T-helper 2 cell (primary cell): ENCODE data around the gene LRRC4B.
"Not testable (repeated sequence)": the region's sequence is repeated elsewhere in the genome, so short reads cannot be mapped to it uniquely, and the experiment has no call there.

Source experiments
- DNase-seq, 5 experiments: peaks; one replicate each; pipeline versions ENCODE4 v3.0.0 to v3.0.0-alpha.2; 2012 to 2022
- total RNA-seq, 2 donors: gene quantifications; one replicate each; lab custom pipeline; 2026; lab: John Stamatoyannopoulos, UW

The LRRC4B gene, protein sequence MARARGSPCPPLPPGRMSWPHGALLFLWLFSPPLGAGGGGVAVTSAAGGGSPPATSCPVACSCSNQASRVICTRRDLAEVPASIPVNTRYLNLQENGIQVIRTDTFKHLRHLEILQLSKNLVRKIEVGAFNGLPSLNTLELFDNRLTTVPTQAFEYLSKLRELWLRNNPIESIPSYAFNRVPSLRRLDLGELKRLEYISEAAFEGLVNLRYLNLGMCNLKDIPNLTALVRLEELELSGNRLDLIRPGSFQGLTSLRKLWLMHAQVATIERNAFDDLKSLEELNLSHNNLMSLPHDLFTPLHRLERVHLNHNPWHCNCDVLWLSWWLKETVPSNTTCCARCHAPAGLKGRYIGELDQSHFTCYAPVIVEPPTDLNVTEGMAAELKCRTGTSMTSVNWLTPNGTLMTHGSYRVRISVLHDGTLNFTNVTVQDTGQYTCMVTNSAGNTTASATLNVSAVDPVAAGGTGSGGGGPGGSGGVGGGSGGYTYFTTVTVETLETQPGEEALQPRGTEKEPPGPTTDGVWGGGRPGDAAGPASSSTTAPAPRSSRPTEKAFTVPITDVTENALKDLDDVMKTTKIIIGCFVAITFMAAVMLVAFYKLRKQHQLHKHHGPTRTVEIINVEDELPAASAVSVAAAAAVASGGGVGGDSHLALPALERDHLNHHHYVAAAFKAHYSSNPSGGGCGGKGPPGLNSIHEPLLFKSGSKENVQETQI
- 0 to 0.47 reads per million in 2 donors for total RNA-seq

DNA sequence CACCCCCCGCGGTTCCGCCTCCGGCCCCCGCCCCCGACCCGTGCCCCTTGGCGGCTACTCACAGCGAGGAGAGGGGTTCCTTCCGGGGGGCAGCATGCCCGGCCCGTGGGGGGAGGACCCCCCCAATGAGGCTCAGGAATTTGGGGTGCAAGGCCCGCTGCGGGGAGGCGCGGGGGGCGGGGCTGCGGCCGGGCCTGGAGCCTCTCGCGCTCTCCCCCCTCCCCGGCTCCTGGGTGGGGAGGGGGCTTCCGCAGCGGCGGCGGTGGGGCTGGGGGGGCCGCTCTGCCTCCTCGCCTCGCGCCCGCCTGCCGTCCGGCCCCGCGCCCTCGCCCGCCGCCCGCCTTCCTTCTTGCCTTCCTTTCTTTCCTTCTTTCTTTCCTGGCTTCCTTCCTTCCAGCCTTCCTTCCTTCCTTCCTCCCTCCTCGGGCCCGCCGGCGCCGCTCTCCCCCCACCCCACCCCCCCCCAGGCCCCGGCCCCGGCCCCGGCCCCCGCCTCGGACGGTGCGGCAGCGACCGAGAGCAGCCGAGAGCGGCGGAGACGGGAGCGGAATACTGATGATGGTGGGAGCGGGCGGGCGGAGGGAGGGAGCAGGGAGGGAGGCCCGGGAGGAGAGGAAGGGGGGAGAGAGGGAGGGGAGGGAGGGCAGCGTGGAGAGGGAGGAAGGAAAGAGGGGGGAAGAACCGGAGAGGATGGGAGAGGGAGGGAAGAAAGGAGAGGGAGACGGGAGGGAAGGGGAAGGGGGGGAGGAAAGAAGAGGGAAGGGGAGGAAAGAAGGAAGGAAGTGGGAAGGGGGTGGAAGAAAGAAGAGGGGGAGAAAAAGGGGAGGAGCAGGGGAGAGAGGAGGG lies at the start of gene LRRC4B:
Gene LRRC4B (minus strand): TSS at position 554 of the 846 bp plus-strand sequence. CDS start 19,597 bp downstream, outside the sequence.
- DNase-seq = no peak

DNA sequence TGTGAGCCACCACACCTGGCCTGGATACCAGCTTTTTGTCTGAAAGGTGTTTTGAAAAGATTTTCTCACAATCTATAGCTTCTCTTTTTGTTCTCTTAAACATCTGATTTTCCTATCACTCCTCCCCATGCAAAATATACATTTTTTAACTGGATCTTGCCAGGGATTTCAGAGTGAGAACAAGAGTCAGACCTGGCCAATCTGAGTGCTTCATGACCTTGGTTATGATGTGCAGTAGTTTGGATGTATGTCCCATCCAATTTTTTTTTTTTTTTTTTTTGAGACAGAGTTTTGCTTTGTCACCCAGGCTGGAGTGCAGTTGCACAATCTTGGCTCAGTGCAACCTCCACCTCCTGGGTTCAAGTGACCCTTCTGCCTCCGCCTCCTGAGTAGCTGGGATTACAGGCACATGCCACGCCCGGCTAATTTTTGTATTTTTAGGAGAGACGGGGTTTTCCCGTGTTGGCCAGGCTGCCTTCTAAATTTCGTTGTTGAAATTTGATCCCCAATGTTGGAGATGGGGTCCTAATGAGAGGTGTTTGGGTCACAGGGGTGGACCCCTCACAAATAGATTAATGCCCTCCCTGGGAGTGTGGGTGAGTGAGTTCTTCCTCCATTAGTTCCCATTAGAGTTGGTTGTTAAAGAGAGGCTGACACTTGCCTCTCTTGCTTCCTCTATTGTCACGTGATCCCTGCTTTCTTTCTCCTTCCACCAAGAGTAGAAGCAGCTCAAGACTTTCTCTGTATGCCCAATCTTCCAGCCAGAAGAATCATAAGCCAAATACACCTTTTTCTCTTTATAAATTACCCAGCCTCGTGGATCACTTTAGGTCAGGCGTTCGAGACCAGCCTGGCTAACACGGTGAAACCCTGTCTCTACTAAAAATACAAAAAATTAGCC lies 44.5 kb upstream of the LRRC4B start:
- not testable (repeated sequence) for DNase-seq

DNA sequence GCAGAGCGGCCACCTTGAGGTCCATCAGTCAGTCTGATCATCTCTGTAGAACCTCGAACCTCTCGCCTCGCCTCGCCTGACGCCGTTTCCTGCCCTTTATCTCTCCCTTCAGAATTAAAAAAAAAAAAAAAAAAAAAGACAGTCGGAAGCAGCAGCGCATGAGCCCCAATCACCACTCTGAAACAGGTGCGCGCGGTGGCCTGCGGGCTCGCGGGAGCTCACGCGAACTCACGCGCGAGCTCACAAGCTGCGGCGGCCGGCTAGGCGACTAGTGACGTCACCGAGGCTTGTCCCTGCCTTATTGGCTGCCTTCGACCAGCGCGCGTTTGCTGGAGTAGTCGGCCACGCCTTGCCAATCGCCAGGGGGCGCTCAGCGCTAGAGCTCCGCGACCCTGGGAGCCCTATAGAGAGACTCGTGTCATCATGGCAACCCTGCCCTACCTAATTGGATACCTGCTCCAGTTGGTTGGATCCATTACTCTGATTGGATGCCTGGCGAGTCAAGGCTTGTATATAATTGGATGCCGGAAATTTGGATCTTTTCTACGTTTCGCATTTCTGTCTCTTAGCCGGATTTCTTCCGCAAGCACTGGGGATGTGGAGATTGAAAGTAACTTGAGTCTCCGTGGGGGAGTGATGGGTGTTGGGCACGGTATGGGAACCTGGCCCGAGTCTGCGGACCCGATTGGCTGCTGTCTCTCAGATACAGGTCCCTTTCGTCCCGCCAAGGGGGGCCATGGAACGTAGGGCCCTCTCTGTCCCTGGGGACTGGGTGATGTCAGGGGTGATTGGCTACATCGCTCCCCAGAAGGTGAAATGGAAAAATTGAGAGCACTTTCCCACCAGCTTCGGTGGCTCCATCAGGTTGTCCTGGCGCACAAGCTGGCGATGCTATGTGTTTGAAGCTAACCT lies 39.9 kb upstream of the LRRC4B start:
- DNase-seq = peak; percentile 25 to 86 (median 65)

DNA sequence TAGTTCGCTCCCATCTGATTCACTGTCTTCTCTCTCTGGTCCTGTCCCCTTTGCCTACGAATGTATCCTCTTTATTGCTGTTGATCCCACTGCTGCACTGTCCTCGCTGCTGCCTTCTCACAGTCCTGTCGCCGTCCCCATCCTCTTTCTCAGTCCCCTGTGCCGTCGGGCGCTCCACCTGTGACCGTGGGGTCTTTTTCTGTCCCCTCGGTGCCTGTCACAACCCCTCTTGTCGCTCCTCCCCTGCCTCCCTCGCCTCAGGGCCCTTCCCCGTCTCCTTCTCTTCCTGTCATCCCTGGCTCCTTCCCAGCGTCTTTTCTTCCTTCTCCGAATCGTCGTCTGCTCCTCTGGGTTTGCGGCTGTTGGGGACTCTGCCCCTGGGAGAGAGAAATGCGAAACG lies 39.2 kb upstream of the LRRC4B start:
- no peak for DNase-seq

DNA sequence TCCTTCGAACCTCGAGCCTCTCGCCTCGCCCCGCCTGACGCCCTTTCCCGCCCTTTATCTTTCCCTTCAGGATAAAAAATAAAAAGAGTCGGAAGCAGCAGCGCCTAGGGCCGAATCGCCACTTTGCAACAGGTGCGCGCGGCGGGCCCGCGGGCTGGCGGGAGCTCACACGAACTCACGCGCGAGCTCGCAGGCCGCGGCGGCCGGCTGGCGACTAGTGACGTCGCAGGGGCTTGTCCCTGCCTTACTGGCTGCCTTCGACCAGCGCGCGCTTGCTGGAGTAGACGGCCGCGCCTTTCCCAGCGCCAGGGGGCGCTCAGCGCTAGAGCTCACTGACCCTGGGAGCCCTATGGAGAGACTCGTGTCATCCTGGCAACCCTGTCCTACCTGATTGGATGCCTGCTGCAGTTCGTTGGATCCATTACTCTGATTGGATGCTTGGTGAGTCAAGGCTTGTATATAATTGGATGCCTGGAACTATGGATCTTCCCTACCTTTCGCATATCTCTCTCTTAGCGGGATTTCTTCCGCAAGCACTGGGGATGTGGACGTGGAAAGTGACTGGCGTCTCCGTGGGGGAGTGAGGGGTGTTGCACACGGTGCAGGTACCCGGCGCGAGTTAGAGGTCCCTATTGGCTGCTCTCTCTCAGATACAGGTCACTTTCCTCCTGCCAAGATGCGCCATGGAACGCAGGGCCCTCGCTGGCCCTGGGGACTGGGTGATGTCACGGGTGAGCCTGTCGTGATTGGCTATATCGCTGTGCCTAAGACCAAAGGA lies 38.0 kb upstream of the LRRC4B start:
- DNase-seq = not testable (repeated sequence)

DNA sequence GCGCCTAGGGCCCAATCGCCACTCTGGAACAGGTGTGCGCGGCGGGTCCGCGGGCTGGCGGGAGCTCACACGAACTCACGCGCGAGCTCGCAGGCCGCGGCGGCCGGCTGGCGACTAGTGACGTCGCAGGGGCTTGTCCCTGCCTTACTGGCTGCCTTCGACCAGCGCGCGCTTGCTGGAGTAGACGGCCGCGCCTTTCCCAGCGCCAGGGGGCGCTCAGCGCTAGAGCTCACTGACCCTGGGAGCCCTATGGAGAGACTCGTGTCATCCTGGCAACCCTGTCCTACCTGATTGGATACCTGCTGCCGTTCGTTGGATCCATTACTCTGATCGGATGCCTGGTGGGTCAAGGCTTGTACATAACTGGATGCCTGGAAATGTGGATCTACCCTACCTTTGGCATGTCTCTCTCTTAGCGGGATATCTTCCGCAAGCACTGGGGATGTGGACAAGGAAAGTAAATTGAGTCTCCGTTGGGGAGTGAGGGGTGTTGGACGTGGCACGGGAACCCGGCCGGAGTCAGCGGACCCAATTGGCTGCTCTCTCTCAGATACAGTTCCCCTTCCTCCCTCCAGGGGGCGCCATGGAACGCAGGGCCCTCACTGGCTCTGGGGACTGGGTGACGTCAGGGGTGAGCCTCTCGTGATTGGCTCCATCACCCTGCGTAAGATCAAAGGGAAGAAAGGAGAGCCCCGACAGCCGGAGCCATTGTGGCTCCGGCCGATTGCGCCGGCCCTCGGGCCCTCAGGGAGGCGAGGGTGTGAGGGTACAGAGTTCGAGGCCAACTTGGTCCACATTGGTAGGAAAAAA lies 36.2 kb upstream of the LRRC4B start:
- not testable (repeated sequence) for DNase-seq

DNA sequence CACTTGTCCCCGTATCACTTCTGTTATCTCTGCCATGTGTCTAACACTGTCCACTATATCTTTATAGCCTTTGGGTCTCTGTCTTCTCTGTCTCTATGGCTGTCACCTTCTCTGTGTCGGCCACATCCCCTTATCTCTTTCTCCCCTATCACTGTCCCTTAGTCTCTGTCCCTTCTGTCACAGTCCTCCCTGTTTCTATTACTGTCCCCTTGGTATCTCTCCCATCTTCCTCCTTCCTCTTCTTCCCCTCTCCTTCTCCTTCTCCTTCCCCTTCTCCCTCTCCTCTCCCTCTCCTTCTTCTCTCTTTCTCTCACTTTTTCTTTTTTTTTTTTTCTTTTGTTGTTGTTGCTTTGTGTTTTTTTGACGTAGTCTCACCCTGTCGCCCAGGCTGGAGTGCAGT lies 34.7 kb upstream of the LRRC4B start:
- DNase-seq = no peak

DNA sequence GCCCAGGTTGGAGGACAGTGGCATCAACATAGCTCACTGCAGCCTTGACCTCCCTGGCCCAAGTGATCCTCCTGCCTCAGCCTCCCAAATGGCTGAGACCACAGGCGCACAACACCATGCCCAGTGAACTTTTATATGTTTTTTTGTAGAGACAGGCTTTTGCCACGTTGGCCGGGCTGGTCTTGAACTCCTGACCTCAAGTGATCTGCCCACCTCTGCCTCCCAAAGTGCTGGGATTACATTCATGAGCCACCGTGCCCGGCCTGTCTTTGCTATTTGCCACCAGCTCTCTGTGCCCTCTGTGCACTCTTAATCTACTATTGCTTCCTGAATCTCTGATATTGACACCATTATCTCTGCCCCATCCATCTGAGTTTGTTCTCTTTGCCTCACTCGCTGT lies 34.3 kb upstream of the LRRC4B start:
- no peak for DNase-seq

DNA sequence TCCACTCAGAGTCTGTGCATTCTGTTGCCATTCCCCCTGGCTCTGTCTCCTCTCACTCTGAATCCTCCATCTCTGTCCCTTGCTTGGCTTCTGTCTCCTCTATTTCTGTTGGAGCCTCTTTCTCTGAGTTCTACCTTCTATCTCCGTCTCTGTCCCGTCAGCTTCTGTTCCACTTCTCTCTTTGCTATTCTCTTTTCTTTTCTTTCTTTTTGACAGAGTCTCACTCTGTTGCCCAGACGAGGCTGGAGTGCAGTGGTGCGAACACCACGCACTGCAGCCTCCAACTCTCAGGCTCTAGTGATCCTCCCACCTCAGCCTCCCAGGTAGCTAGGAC lies 33.8 kb upstream of the LRRC4B start:
- no peak for DNase-seq

DNA sequence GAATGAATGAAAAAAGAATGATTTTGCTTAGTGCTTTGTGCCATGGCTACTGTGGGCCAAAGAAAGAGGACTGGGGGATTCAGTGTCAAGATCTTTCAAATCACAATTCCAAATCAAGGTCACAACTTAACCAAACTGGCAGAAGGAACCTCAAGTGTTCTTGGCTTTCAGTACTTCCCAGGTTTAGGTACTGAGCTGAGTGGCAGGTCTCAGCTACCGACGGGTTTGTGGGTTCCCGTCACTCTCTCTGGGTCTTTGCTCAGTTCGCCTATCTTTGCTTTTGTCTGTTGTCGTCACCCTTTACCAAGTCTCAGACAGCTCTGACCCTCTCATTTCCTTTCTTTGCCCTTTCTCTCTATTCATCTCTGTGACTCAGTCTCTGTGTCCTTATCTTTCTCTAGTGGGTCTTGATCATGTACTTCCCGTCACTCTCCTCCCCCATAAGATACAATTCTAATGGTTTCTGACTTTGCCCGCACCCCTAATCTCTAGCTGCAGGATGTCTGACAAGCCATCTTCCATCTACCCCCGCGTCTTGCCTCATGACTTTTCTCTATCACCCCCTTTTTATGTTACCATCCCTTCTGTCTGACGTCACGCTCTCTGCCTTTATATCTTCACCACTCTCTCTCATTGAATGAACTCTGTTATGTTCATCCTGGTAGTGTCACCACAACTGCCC lies 33.3 kb upstream of the LRRC4B start:
- DNase-seq = no peak

DNA sequence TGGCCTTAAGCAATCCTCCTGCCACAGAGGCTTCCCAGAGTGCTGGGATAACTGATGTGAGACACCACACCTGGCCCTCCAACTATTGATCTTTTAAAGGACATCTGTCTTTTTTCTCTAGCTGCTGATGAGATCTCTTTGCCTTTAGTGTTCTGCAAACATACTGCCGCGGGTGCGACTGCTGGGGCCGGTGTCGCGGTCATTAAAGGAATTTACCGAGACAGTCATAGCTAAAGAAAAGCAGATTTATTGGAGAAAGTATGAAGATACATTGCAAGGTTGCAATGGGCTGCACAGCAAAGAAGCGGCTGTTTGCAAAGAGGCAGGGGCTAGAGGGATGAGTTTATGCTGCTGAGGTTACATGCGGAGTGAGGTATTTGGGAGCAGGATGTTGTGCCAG lies 31.2 kb upstream of the LRRC4B start:
- no peak for DNase-seq

DNA sequence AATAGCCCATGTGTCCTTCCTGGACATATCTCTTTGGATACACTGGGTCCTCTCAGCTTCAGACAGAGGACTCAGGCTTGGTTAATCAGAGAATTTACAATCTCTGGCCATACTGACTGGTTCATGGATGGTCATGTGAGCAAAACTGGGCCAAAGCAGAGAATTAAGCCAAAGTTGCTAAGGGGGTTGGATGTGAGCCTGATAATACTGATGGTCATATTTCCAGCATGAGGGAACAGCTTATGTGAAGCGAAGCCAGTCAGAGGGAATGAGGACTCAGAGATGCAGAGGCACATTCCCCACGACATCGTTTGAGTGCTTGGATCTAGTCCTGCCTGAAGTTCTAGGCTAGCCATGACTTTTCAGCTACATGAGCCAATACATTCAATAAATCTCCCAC lies 22.0 kb upstream of the LRRC4B start:
- no peak for DNase-seq

DNA sequence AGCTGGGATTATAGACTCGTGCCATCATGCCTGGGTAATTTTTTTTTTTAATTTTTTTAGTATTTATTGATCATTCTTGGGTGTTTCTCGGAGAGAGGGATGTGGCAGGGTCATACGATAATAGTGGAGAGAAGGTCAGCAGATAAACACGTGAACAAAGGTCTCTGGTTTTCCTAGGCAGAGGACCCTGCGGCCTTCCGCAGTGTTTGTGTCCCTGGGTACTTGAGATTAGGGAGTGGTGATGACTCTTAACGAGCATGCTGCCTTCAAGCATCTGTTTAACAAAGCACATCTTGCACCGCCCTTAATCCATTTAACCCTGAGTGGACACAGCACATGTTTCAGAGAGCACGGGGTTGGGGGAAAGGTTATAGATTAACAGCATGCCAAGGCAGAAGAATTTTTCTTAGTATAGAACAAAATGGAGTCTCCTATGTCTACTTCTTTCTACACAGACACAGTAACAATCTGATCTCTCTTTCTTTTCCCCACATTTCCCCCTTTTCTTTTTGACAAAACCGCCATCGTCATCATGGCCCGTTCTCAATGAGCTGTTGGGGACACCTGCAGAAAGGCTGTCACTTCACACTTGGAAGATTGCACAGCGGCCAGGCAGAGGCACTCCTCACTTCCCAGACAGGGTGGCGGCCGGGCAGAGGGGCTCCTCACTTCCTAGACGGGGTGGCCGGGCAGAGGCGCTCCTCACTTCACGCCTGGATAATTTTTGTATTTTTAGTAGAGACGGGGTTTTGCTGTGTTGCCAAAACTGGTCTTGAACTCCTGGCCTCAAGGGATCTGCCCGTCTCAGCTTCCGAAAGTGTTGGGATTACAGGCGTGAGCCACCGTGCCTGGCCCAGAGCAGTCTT lies 13.8 kb upstream of the LRRC4B start:
- not testable (repeated sequence) for DNase-seq

DNA sequence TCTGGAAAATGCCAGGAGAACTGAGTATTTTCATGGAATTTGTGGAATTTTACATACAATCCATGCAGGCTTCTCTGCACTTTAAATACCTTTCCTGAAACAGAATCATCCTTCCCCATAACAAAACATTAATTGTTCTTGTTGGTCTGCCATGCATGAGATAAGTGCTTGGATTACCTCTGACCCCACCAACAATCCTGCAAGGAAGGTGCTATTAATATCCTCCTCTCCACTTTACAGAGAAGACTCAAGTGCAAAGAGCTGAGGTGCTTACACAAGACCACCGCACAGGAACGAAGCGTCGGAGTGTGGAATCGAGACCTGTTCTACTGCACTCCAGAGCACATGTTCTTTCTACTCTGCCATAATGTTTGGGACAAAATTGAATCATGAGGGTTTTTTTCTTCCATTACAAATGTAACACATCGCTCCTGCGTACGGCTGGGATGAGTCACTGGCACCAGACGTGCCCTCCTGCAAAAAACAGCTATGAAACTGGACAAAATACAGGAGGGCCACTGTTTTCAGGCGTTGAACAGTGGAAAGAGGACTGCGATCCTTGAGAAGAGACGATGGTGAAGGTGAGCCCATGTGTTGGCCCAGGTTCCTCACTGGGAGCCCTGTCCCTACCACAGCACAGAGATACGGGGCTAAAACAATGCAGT lies 12.9 kb upstream of the LRRC4B start:
- DNase-seq = no peak

DNA sequence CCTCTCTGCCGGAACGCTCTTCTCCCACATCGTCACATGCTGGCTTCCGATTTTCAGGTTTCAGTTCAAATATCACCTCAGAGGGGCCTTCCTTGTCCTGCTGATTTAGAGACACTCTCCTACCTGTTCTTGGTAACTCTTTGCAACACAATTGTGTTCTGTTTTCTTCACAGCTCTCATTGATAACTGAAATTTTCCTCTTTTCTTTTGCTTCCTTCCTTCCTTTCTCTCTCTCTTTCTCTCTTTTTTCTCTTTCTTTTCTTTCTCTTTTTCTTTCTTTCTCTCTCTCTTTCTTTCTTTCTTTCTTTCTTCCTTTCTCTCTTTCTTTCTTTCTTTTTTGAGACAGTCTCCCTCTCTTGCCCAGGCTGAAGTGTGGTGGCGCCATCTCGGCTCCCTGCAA lies 12.0 kb upstream of the LRRC4B start:
- no peak for DNase-seq

DNA sequence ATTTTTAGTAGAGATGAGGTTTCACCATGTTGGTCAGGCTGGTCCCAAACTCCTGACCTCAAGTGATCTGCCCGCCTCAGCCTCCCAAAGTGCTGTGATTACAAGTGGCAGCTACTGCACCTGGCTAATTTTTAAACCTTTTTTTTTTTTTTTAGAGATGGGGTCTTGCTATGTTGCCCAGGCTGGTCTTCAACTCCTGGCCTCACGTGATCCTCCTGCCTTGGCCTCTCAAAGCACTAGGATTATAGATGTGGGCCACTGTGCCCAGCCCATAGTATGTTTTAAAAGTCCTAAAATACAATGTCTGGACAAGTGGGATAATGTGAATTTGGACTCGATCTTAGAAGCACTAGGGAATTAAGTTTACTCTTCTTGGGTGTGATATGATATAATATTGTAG lies 8.5 kb upstream of the LRRC4B start:
- not testable (repeated sequence) for DNase-seq
